ENCODE results near the gene ACAA1. TPM values are rescaled to one million over a fixed set of nuclear protein-coding genes. Genes with fewer than 3 reads are reported as not detected.

Gene ACAA1
- total and polyA plus RNA-seq, 2 of the 13 experiments (the other 11 are each of a cell fraction or from before 2014, with no cell fraction given), result 60.8 to 188 TPM

GRCh38 chr3:38114052-38114874 is 22.7 kb downstream of the ACAA1 start:
- POLR2A ChIA-PET, result interaction anchor here (0.7 kb wide), 1 partner anchor 20 kb away, joined by 3 read pairs; no protein-coding TSS in a partner anchor
- DNase-seq (ENCODE audit: low spot score), result no peak
- Histone ChIP-seq H3K9me3 (ENCODE audit: low read length) (no peaks in the 10 kb centered on the region), H3K27ac (ENCODE audit: extremely low read length, insufficient read depth, low read length) (no peak overlapping the region), H2AFZ (ENCODE audit: low read length) (no peak overlapping the region), H3K36me3 (replicated peaks in 1 of 2; ENCODE audit: control insufficient read depth in 1 of 2, insufficient read depth in 2 of 2, low read length in 2 of 2) (no peaks in the 10 kb centered on the region), H3K27me3 (ENCODE audit: control insufficient read depth in 1 of 2, insufficient read depth in 2 of 2, low read length in 2 of 2) (peaks cover 5 to 36% of the 10 kb centered on the region in 2 experiments; a peak in 4 of 5 replicates), H3K9ac (ENCODE audit: insufficient read depth, low read depth, low read length) (no peak overlapping the region), H3K4me2 (ENCODE audit: low read depth, low read length) (no peak overlapping the region), H3K4me1 (ENCODE audit: insufficient read depth, low read length) (0 out of 2 replicates have a peak, but pooled peaks cover 5% of the 10 kb centered on the region), H4K20me1 (ENCODE audit: insufficient read depth, low read length) (peaks cover 7% of the 10 kb centered on the region; the same call in 1 of the 2 replicates), H3K4me3 (replicated peaks in 1 of 3; ENCODE audit: insufficient read depth in 1 of 3, low read depth in 2 of 3, low read length in 3 of 3) (no peak overlapping the region), H3K79me2 (ENCODE audit: insufficient read depth, low read length) (no peaks in the 10 kb centered on the region)
- TF ChIP-seq AGO2 (optimal IDR thresholded peaks at IDR 0.05; ENCODE audit: low read depth, low read length), result peak; percentile 77
- TF ChIP-seq POLR2A (IDR thresholded peaks at IDR 0.05; ENCODE audit: insufficient read depth in 1 of 2, low read depth in 2 of 2, low read length in 2 of 2), result peak in 1 of 2 experiments; percentile 19; a peak in 2 of 4 replicates
- TF ChIP-seq ZNF589 (CRISPR knock-in tag; conservative IDR thresholded peaks at IDR 0.05), result no peak
- in situ Hi-C loops (cut with HindIII; ENCODE audit: extremely low pct_ligation_motif_present, low pct_unique_long_range_greater_than_20kb), result loop anchor here (10.0 kb wide), 1 partner anchor 161 kb away; no protein-coding TSS in a partner anchor
- intact Hi-C loops (cut with micrococcal nuclease; ENCODE audit: unreplicated experiment), result no loop called here
- ATAC-seq, result peak; percentile 2
- no peak for FAIRE-seq
- no TSS peak for BruUV-seq (replicated peaks)
- WGBS (ENCODE audit: low lambda C conversion rate), result 92% methylated on average over 5 of the region's 13 CpGs
- CTCF ChIA-PET (ENCODE audit: low intra/inter-chr PET ratio, low total read pairs), result no interaction called here

- no peak for FAIRE-seq
- H3K4me2 ChIP-seq (ENCODE audit: low read depth, low read length), result no peak overlapping the region
- intact Hi-C loops (cut with micrococcal nuclease; ENCODE audit: unreplicated experiment), result no loop called here
- TF ChIP-seq U2AF1 (optimal IDR thresholded peaks at IDR 0.05; ENCODE audit: low read depth, low read length) (no peak), HOXA9 (CRISPR knock-in tag; IDR thresholded peaks at IDR 0.05; ENCODE audit: borderline replicate concordance) (no peak), ZNF142 (CRISPR knock-in tag; IDR thresholded peaks at IDR 0.05) (no peak), ZNF562 (CRISPR knock-in tag; IDR thresholded peaks at IDR 0.05; ENCODE audit: borderline replicate concordance) (no peak)
These were observed 24.6 kb downstream of the ACAA1 start for GRCh38 chr3:38112378-38112761.

More at GRCh38 chr3:38112378-38112761, 24.6 kb downstream of the ACAA1 start:
- Histone ChIP-seq H3K27ac (ENCODE audit: extremely low read length, insufficient read depth, low read length) (no peak overlapping the region), H3K36me3 (replicated peaks in 1 of 2; ENCODE audit: control insufficient read depth in 1 of 2, insufficient read depth in 2 of 2, low read length in 2 of 2) (no peaks in the 10 kb centered on the region), H3K79me2 (ENCODE audit: insufficient read depth, low read length) (no peaks in the 10 kb centered on the region), H3K27me3 (ENCODE audit: control insufficient read depth in 1 of 2, insufficient read depth in 2 of 2, low read length in 2 of 2) (peaks cover 6 to 41% of the 10 kb centered on the region in 2 experiments; a peak in 4 of 5 replicates), H3K4me1 (ENCODE audit: insufficient read depth, low read length) (no peaks in the 10 kb centered on the region), H4K20me1 (ENCODE audit: insufficient read depth, low read length) (no peaks in the 10 kb centered on the region), H3K9me3 (ENCODE audit: low read length) (no peaks in the 10 kb centered on the region), H3K9ac (ENCODE audit: insufficient read depth, low read depth, low read length) (no peak overlapping the region), H2AFZ (ENCODE audit: low read length) (no peak overlapping the region), H3K4me3 (replicated peaks in 1 of 3; ENCODE audit: insufficient read depth in 1 of 3, low read depth in 2 of 3, low read length in 3 of 3) (no peak overlapping the region)
- WGBS (ENCODE audit: low lambda C conversion rate), result 42% methylated on average over 6 of the region's 7 CpGs
- POLR2A ChIA-PET, result no interaction called here
- CTCF ChIA-PET (ENCODE audit: low intra/inter-chr PET ratio, low total read pairs), result no interaction called here
- ATAC-seq (no peak; the same call in 2 of the 3 replicates), DNase-seq (ENCODE audit: low spot score) (no peak)
- BruUV-seq (replicated peaks), result no TSS peak
- in situ Hi-C loops (cut with HindIII; ENCODE audit: extremely low pct_ligation_motif_present, low pct_unique_long_range_greater_than_20kb), result loop anchor here (10.0 kb wide), 1 partner anchor 162 kb away; no protein-coding TSS in a partner anchor
